Nephron progenitor cell (in vitro differentiated cells): ENCODE data around the gene RHNO1.

Experiments
- DNase-seq: peaks from one replicate; pipeline ENCODE4 v3.0.0; 2021
- H3K27ac Mint-ChIP-seq: 2 replicates; pipeline ENCODE4 v1.8.0; 2021; ENCODE audit warnings: mild to moderate bottlenecking, moderate library complexity, mixed read lengths
- H3K27me3 Mint-ChIP-seq: 2 replicates; pipeline ENCODE4 v1.8.0; 2021; ENCODE audit warnings: mild to moderate bottlenecking, low read depth, mixed read lengths; ENCODE audit not compliant: poor library complexity
- H3K36me3 Mint-ChIP-seq: 2 replicates; pipeline ENCODE4 v1.8.0; 2021; ENCODE audit warnings: low read depth, mixed read lengths
- H3K4me1 Mint-ChIP-seq: 2 replicates; pipeline ENCODE4 v1.8.0; 2021; ENCODE audit warnings: mixed read lengths
- H3K4me3 Mint-ChIP-seq: 2 replicates; pipeline ENCODE4 v1.8.0; 2021; ENCODE audit warnings: mild to moderate bottlenecking, moderate library complexity, mixed read lengths
- H3K9me3 Mint-ChIP-seq: 2 replicates; pipeline ENCODE4 v1.8.0; 2021; ENCODE audit warnings: mild to moderate bottlenecking, moderate library complexity, mixed read lengths
- CTCF ChIP-seq: fragments of 200-600 bp; sonication (generic); IDR thresholded peaks from 2 replicates; pipeline ENCODE4 v1.5.0; 2021; ENCODE audit warnings: antibody characterized with exemption

RHNO1 gene

GRCh38 chr12:2856051-2856450 is 21.0 kb upstream of the RHNO1 start:
- Mint-ChIP-seq H3K27ac (no peak overlapping the region), H3K9me3 (no peaks in the 10 kb centered on the region), H3K36me3 (peaks cover 20% of the 10 kb centered on the region), H3K4me1 (peaks cover 50% of the 10 kb centered on the region), H3K27me3 (peaks cover 16% of the 10 kb centered on the region), H3K4me3 (no peak overlapping the region)
- TF ChIP-seq CTCF, result no peak
- no peak for DNase-seq

- Mint-ChIP-seq H3K4me3 (peak within 1 kb of the TSS; percentile 25), H3K36me3 (peaks cover 29% of the 10 kb centered on the region), H3K27ac (peak within 1 kb of the TSS; percentile 96), H3K27me3 (peaks cover 16% of the 10 kb centered on the region), H3K9me3 (no peaks in the 10 kb centered on the region), H3K4me1 (peaks cover 48% of the 10 kb centered on the region)
- peak; percentile 46 for DNase-seq
- no peak for TF ChIP-seq CTCF
Measured at GRCh38 chr12:2857021-2857431, 20.0 kb upstream of the RHNO1 start, which contains the start of gene TEX52. Gene TEX52 (minus strand): TSS chr12:2857039. CDS start chr12:2857026, 13 bp downstream.

- Mint-ChIP-seq H3K9me3 (no peaks in the 10 kb centered on the region), H3K27ac (peak overlapping the region; percentile 96), H3K27me3 (peaks cover 16% of the 10 kb centered on the region), H3K4me1 (peaks cover 46% of the 10 kb centered on the region), H3K36me3 (peaks cover 33% of the 10 kb centered on the region), H3K4me3 (no peak overlapping the region)
- DNase-seq, result no peak
- no peak for TF ChIP-seq CTCF
Measured at GRCh38 chr12:2857576-2857975, 19.4 kb upstream of the RHNO1 start.

GRCh38 chr12:2858334-2858733 is 18.7 kb upstream of the RHNO1 start:
- H3K36me3 Mint-ChIP-seq, result peaks cover 38% of the 10 kb centered on the region
- peak overlapping the region; percentile 96 for H3K27ac Mint-ChIP-seq
- peaks cover 13% of the 10 kb centered on the region for H3K27me3 Mint-ChIP-seq
- no peak for DNase-seq
- H3K4me1 Mint-ChIP-seq, result peaks cover 46% of the 10 kb centered on the region
- no peak for TF ChIP-seq CTCF
- no peak overlapping the region for H3K4me3 Mint-ChIP-seq
- H3K9me3 Mint-ChIP-seq, result no peaks in the 10 kb centered on the region

- Mint-ChIP-seq H3K4me3 (no peak overlapping the region), H3K4me1 (peaks cover 41% of the 10 kb centered on the region), H3K27me3 (peaks cover 13% of the 10 kb centered on the region), H3K9me3 (no peaks in the 10 kb centered on the region), H3K36me3 (peaks cover 43% of the 10 kb centered on the region), H3K27ac (peak overlapping the region; percentile 96)
- TF ChIP-seq CTCF, result no peak
- DNase-seq, result no peak
Measured at GRCh38 chr12:2858944-2859421, 18.0 kb upstream of the RHNO1 start.

GRCh38 chr12:2860170-2860569 is 16.9 kb upstream of the RHNO1 start:
- Mint-ChIP-seq H3K9me3 (no peaks in the 10 kb centered on the region), H3K4me3 (no peak overlapping the region), H3K27ac (no peak overlapping the region), H3K36me3 (peaks cover 52% of the 10 kb centered on the region), H3K27me3 (peaks cover 4% of the 10 kb centered on the region), H3K4me1 (peaks cover 41% of the 10 kb centered on the region)
- no peak for DNase-seq
- no peak for TF ChIP-seq CTCF
